HG02798 (cell line): Measurements from ENCODE around the gene SULT1A2.
A peak's percentile ranks its signal among the peaks of the same experiment; 100 is the strongest.
"Not testable (repeated sequence)": the region's sequence is repeated elsewhere in the genome, so short reads cannot be mapped to it uniquely, and the experiment has no call there.

Experiments used
- ATAC-seq: cut with Tn5 transposase; IDR thresholded peaks from one replicate; pipeline ENCODE4 v1.9.1; 2021; ENCODE audit warnings: mild to moderate bottlenecking; ENCODE audit not compliant: unreplicated experiment, poor library complexity

The SULT1A2 gene

DNA sequence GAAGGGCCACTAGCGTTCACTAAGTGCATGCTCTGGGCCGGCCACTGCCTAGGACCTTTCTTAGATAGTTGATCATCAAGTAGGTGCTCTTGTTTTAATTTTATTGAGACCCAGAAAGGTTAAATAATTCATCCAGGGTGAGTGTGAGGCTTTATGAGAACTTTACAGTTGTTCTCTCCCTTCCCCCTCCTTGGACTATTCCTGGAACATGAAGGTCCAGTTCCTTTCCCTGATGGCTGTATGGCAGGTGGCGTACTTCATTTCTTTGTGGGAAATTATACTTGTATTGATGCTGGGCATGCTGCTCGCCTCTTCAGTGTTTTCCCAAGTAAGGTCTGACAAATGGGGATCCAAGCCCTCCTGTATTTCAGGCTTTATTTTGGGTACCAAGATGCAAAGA, 34.7 kb downstream of the SULT1A2 start:
- ATAC-seq, result no peak

DNA sequence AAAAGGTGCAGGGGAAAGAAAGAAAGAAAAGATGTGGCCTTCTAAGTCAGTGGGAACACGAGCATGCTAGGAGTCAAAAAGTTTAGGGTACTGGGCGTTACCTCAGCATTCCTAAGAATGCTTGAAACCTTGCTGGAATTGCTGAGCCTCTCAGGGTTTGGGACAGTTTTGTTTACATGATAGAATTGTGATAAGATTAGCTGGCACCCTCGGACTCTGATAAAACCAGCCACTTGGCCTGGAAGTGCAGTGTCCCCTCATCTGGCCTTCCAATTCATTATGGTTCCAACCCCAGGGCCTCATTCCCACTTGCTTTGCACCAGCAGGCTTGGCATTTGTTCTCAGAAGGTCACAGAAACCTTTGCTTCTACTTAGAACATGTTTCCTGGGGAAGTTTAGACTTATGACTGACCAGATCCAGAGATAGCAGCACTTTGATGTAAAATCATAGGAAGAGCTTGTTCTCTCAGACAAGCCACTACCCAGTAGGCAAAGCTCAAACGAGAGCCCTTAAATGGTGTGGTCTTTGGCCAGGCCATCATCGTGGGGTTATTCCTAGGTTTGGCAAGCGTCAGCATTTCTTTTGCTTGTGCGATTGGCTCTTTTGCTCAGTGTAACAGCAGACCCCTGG, 35.2 kb downstream of the SULT1A2 start:
- ATAC-seq, result no peak

DNA sequence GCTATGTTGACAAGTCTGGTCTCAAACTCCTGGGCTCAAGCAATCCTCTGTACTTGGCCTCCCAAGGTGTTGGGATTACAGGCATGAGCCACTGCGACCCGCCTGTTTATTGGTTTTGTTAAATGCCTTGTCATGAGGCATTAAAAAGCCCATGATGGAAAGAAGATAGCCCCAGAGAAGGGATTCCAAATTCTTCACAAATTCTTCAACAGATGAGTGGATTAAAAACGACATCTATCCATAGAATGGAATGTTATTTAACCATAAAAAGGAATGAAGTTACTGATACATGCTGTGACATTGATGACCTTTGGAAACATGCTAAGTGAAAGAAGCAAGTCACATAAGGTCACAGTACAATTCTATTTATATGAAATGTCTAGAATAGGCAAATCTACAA, 38.4 kb downstream of the SULT1A2 start:
- ATAC-seq, result no peak

DNA sequence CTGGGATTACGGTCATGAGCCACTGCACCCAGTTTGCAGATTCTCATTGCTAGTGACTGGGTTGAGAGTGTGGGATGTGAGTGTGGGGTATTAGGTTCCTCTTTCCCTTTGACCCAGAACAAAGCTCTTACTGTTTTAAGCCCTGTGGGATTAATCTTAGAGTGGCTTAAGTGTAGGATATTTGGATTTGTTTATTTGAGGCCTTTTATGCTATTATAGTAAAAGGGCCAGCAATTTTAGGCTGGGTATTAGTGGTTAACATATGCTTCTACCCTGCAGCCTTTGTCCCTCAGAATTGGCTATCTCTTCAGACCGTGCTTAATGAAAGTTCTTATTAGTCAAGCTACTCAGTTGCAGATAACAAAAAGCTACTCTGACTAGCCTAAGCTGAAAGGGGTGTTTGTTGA, 39.9 kb downstream of the SULT1A2 start:
- ATAC-seq, result no peak

DNA sequence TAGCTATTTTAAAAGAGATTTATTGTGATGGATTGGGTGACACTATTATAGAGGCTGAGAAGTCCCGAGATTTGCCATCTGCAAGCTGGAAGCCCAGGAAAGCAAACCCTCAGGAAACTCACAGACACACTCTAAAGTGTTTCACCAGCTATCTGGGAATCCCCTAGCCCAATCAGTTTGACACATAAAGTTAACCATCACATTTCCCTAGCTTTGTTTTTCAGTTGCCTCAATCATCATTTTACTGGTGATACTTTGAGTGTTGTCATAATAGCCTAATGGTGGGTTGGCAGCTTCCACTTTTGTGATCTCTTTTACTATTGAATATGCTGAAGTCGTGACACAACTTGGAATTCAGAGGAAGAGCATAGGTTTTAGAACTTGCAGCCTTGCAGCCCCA, 41.3 kb downstream of the SULT1A2 start:
- no peak for ATAC-seq

DNA sequence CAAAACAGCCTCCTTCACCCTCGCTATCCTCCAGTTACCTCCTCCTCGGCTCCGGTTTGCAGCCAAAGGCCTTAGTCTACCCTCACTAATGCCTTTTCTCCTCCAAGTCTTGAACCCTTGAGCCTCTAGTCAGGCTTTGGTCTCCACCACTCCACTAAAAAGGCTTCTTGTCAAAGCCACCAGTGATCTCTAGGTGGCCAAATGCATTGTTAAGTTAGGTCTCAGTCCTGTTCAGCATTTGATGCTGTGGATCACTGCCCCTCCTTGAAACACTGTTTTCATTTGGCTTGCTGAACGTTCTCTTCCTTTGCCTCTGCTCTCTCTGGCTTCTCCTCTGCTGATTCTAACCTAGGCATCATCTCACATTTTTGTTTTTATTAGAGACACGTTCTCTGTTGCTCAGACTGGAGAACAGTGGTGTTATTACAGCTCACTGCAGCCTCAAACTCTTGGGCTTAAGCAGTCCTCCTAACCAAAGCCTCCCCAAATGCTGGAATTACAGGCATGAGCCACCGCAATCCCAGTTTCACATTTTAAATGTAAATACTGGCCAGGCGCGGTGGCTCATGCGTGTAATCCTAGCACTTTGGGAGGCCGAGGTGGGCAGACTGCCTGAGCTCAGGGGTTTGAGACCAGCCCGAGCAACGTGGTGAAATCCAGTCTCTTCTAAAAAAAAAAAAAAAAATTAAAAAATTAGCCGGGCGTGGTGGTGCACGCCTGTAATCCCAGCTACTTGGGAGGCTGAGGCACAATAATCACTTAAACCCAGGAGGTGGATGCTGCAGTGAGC, 42.0 kb downstream of the SULT1A2 start:
- no peak for ATAC-seq

DNA sequence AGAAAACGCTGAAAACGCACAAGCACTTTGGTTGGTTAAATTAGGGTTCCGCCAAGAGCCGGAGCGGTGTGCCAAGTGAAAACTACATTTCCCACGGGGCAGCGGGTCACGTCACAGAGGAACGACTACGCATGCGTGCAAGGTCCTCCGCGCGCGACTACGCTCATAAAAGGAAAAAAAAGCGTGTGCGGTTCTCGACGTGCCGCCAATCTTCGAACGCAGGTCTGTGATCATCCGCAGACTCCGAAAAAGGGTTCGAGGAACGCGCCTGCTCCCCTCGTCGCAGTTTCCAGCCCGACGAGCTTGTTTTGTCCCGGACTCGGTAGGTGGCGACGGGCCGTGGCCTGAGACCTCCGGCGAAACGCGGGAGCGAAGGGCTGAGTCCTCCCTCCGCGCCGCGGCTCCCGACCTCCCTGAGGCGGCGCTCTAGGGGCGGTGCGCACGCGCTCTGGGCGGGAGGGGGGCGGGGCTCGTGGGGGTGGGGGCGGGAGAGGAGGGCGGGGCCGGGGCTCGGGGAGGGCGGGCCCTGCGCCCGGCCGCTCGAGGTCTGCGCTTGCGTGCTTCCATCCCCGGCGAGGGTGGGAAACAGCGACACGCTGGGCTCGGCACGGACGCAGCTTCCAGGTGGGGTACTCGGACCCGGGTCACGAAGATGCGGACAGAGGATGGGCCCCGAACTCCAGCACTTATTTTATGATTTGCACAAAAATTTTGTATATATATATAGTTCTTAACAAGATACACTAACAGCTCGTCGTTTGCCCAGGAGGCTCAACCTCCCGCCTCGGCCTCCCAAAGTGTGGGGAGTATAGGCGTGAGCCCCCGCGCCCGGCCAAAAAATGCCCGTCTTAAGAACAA, 42.8 kb downstream of the SULT1A2 start, which contains the start of gene SGF29:
TSS of gene SGF29 (plus strand) at position 145 of the 858 bp plus-strand sequence. CDS start 27,150 bp downstream, outside the sequence.
- peak; percentile 88 for ATAC-seq

DNA sequence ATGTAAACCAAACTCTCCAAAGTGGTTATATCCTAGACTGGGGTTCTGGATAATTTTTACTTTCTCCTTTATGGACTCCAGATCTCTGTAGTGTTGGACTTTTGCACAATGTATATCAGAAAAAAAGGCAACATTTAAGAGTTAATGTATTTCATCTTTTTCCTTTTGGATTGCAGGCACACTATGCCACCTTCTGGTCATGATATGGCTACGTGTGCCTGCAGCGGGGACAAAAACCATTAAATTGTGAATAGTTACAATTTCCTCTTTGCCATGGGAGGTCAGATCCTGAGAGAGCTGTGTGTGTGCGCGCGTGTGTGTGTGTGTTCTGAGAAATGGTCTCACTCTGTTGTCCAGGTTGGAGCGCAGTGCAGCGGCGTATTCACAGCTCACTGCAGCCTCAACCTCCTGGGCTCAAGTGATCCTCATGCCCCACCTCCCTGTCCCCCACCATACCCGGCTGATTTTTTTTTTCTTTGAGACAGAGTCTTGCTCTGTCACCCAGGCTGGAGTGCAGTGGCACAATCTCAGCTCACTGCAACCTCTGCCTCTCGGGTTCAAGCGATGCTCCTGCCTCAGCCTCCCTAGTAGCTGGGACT, 47.5 kb downstream of the SULT1A2 start:
- ATAC-seq, result no peak

DNA sequence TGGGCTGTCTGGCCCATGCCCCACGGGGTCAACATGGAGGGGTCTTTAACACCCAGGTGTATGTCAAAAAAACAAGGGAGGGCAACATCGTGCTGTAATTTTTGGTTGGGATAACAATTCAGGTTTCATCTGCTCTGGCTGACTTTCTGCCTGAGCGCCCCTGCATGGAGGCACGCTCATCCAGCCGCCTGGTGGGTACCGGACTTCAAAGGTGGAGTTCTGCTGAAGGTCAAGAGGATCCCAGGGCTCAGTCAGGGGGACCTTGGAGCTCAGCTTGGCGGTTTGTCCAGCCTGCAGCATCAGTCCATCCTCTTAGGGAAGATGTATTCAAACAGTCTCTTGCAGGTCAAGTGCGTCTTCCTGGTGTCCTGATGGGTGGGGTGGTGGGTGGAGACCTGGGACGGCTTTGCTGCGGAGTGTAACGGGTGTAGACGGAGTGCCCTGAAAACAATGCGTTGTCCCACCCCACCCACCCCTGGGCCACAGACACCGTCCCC, 48.5 kb downstream of the SULT1A2 start:
- no peak for ATAC-seq

DNA sequence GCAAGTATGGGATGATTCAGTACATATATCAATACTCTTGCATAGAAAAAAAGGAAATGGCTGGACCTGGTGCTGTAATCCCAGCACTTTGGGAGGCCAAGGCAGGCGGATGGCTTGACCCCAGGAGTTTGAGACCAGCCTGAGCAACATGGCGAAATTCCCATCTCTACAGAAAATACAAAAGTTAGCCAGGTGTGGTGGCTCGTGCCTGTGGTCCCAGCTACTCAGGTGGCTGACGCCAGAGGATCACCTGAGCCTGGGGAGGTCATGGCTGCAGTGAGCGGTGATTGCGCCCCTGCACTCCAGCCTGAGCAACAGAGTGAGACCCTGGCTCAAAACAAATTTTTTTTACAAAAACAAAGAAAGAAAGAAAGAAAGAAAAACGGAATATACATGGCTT, 50.2 kb downstream of the SULT1A2 start:
- ATAC-seq, result no peak

DNA sequence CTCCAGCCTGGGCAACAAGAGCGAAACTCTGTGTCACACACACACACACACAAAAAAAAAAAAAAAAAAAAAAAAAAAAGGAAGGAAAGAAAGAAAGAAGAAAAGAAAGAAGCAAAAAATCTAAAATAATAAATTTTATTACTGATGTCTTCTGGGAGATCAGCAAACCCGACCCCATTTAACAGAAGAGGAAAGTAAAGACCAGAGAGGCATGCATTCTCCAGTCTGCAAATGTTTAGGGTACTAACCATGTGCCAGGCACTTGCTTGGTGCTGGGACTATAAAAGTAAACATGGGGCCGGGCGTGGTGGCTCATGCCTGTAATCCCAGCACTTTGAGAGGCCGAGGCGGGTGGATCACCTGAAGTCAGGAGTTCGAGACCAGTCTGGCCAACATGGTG, 50.9 kb downstream of the SULT1A2 start:
- ATAC-seq, result not testable (repeated sequence)

DNA sequence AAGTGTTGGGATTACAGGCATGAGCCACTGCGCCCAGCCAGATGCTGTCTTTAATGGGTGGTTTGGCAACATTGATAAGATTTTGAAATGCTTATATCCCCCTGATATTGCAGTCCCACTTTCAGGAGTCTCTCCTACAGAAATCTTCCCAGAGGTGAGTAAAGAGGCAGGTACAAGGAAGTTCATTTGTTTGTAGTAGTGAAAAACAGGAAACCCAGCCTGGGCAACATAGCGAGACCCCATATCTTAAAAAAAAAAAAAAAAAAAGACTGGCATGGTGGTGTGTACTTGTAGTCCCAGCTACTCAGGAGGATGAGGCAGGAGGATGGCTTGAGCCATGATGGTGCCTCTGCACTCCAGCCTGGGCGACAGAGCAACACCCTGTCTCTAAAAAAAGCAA, 51.9 kb downstream of the SULT1A2 start:
- ATAC-seq, result no peak

DNA sequence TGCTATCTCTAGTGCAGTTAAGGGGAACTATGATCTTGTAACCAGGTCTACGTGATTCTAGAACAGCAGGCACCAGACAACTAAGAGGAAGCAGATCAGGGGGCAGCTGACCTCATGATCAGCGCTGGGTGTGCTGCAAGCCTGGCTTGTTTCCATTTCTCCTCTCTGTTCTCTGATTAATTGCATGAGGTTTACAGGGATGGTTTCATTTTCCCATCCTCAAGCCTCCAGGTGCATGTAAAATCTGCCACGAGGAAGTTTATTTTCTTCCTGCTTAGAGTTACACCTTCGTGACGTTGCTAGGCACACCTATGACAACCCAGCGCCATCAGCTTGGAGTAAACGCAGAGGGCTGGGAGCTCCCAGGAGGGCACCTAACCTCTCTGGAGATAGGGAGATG, 53.8 kb downstream of the SULT1A2 start:
- ATAC-seq, result no peak

DNA sequence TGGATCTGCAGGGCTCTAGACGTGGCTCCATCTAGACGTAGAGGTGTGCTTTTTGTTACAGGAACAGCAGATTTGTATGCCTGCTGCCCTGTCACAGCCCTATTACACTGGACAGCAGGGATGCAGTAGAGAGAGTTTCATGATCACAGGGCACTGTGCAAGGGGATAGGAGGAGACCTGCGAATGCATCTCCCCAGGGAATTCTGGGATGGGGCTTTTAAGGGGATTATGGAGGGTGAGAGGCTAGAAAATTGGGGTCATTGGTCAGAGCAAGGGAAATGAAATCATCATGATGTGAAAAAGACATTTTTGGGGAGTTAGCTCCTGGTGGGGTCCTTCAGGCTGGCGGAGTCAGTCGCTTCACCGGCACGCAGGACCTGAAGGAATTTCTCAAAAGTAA, 54.2 kb downstream of the SULT1A2 start:
- ATAC-seq, result no peak
